ENCODE data around the gene TCEAL3.

DNA sequence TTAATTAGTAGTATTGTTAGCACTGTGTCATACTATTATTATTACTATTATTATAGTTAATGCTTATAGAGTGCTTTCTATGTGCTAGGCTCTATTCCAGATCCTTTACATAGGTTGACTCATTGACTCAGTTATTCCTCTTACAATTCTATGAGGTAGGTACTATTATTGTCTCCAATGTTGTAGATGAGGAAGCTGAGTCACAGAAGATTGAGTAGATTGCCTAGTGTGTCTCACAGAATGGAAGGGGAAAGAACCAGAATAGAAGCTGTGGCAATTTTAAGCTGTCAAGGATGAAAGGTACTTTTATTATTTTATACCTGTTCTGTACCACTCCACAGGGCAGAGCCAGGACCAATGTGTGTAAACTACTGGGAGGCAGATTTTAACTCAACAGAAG lies 19.1 kb downstream of the TCEAL3 start:
- TF ChIP-seq, protein P1, sequence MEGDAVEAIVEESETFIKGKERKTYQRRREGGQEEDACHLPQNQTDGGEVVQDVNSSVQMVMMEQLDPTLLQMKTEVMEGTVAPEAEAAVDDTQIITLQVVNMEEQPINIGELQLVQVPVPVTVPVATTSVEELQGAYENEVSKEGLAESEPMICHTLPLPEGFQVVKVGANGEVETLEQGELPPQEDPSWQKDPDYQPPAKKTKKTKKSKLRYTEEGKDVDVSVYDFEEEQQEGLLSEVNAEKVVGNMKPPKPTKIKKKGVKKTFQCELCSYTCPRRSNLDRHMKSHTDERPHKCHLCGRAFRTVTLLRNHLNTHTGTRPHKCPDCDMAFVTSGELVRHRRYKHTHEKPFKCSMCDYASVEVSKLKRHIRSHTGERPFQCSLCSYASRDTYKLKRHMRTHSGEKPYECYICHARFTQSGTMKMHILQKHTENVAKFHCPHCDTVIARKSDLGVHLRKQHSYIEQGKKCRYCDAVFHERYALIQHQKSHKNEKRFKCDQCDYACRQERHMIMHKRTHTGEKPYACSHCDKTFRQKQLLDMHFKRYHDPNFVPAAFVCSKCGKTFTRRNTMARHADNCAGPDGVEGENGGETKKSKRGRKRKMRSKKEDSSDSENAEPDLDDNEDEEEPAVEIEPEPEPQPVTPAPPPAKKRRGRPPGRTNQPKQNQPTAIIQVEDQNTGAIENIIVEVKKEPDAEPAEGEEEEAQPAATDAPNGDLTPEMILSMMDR (IDR thresholded peaks at IDR 0.05) = no peak
- no peak for TF ChIP-seq POLR2AphosphoS5 (IDR thresholded peaks at IDR 0.05; ENCODE audit: low read depth, low read length)
- TF ChIP-seq EP300 (IDR thresholded peaks at IDR 0.05; ENCODE audit: borderline replicate concordance in 1 of 2, low read depth in 1 of 2, low read length in 1 of 2) = no peak
